Skeletal muscle satellite cell (primary cell): ENCODE data around the gene XPR1.

Experiments
- H3K27me3 ChIP-seq: 2 replicates; pipeline ENCODE4 v1.7.0; 2013; ENCODE audit warnings: low read length; ENCODE audit not compliant: control insufficient read depth, insufficient read depth
- H3K36me3 ChIP-seq: 2 replicates; pipeline ENCODE4 v1.7.0; 2013; ENCODE audit warnings: mild to moderate bottlenecking, control low read depth, low read length; ENCODE audit not compliant: insufficient read depth
- H3K4me1 ChIP-seq: 2 replicates; pipeline ENCODE4 v1.7.0; 2013; ENCODE audit warnings: low read length; ENCODE audit not compliant: control insufficient read depth, insufficient read depth
- H3K4me2 ChIP-seq: 2 replicates; pipeline ENCODE4 v1.7.0; 2013; ENCODE audit warnings: mild to moderate bottlenecking, low read length
- H3K4me3 ChIP-seq: 2 replicates; pipeline ENCODE4 v1.7.0; 2013; ENCODE audit warnings: low read length
- H3K9ac ChIP-seq: 2 replicates; pipeline ENCODE4 v1.7.0; 2013; ENCODE audit warnings: mild to moderate bottlenecking, low read depth, low read length, moderate library complexity
- H3K9me3 ChIP-seq: replicated peaks from 2 replicates; pipeline ENCODE4 v1.7.0; 2013; ENCODE audit warnings: mild to moderate bottlenecking, control low read depth, low read length

XPR1 gene

DNA sequence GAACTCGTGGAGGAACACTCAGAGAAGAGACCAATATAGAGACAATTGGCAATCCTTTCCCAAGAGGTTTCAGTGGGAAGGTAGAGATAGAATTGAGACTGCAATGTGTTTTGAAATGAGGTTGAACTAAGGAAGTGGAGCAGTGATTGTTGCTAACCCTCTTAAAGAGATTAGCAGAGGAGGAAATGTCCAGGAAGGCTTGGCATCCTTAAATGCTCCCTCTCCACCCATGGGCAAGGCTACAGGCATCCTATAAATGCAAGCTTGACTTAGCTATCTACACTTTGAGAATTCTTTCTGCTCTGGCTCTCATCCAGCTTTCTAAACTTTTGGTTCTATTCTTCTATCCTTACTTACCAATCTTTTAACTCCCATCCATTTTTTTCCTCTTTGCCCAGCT lies 30.3 kb upstream of the XPR1 start:
- Histone ChIP-seq H3K9ac (no peak overlapping the region), H3K9me3 (no peaks in the 10 kb centered on the region), H3K36me3 (no peaks in the 10 kb centered on the region), H3K4me3 (no peak overlapping the region), H3K4me2 (no peak overlapping the region), H3K27me3 (no peaks in the 10 kb centered on the region), H3K4me1 (no peaks in the 10 kb centered on the region)

DNA sequence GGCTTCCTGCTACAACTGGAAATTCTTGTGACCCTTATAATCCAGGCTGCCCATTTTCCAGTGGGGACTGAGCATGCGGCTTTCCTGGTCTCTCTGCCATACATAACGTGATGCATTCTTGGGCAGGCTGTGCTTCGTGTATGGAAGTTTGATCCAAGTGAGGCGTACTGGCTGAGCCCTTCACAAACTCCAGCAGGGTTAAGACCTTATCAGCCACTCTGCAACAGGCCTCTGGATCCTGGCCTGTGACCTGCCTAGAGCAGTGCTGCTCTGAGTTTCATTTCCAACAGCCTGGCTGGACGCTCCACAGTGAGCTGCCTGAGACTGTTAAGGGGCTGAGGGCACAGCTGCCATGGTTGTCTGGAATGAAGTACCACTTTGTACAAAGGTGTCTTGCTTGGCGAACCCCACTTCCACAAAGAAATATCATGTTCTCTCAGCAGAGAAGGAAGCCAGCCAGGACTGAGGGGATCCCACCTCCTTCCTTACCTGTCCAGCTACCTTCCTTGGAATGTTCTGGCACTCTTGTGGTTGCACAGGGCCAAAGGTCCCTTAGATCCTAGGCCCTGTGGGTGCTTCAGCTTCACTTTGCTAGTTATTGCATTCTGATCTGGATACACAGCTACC lies 28.5 kb upstream of the XPR1 start:
- H3K4me3 ChIP-seq: no peak overlapping the region
- H3K27me3 ChIP-seq: no peaks in the 10 kb centered on the region
- H3K9ac ChIP-seq: no peak overlapping the region
- H3K9me3 ChIP-seq: no peaks in the 10 kb centered on the region
- no peak overlapping the region for H3K4me2 ChIP-seq
- H3K4me1 ChIP-seq: no peaks in the 10 kb centered on the region
- H3K36me3 ChIP-seq: no peaks in the 10 kb centered on the region

- H3K27me3 ChIP-seq: no peaks in the 10 kb centered on the region
- no peaks in the 10 kb centered on the region for H3K4me1 ChIP-seq
- no peak overlapping the region for H3K4me3 ChIP-seq
- H3K9me3 ChIP-seq: no peaks in the 10 kb centered on the region
- no peaks in the 10 kb centered on the region for H3K36me3 ChIP-seq
- H3K4me2 ChIP-seq: no peak overlapping the region
- H3K9ac ChIP-seq: no peak overlapping the region
Measured at GRCh38 chr1:180603850-180604226, 28.0 kb upstream of the XPR1 start.

GRCh38 chr1:180606155-180606554 lies 25.7 kb upstream of the XPR1 start:
- H3K27me3 ChIP-seq: no peaks in the 10 kb centered on the region
- peaks cover 3% of the 10 kb centered on the region for H3K4me1 ChIP-seq
- H3K9me3 ChIP-seq: no peaks in the 10 kb centered on the region
- H3K4me2 ChIP-seq: no peak overlapping the region
- H3K4me3 ChIP-seq: no peak overlapping the region
- no peak overlapping the region for H3K9ac ChIP-seq
- H3K36me3 ChIP-seq: no peaks in the 10 kb centered on the region

GRCh38 chr1:180609643-180610555 lies 21.9 kb upstream of the XPR1 start:
- Histone ChIP-seq H3K9me3 (no peaks in the 10 kb centered on the region), H3K4me3 (no peak overlapping the region), H3K4me1 (peaks cover 3% of the 10 kb centered on the region), H3K36me3 (no peaks in the 10 kb centered on the region), H3K27me3 (no peaks in the 10 kb centered on the region), H3K4me2 (no peak overlapping the region), H3K9ac (no peak overlapping the region)

GRCh38 chr1:180610556-180611015 lies 21.2 kb upstream of the XPR1 start:
- Histone ChIP-seq H3K9ac (no peak overlapping the region), H3K36me3 (no peaks in the 10 kb centered on the region), H3K4me3 (no peak overlapping the region), H3K27me3 (no peaks in the 10 kb centered on the region), H3K9me3 (no peaks in the 10 kb centered on the region), H3K4me1 (peaks cover 3% of the 10 kb centered on the region), H3K4me2 (no peak overlapping the region)

GRCh38 chr1:180611016-180611930 lies 20.5 kb upstream of the XPR1 start:
- Histone ChIP-seq H3K27me3 (no peaks in the 10 kb centered on the region), H3K36me3 (no peaks in the 10 kb centered on the region), H3K4me1 (peaks cover 3% of the 10 kb centered on the region), H3K4me3 (no peak overlapping the region), H3K9ac (no peak overlapping the region), H3K4me2 (no peak overlapping the region), H3K9me3 (no peaks in the 10 kb centered on the region)

DNA sequence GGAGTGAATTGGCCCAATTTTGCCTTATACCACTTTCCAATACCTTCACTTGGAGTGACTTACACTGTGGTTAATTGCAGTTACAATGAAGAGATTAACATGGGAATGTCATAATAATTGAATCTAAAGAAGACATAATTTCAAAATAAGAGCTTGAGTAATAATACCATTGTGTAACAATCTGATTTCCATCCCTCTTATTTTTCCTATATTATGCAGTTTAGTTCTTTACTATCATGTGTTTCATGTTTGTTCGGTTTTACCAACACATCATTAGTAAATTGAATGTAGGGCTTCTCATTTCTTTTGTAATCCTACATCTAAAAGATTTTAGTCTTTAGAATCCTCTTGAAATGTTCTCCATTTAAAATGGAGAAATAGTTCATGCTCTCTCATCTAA lies 19.2 kb upstream of the XPR1 start:
- Histone ChIP-seq H3K36me3 (no peaks in the 10 kb centered on the region), H3K9me3 (no peaks in the 10 kb centered on the region), H3K4me1 (peaks cover 3% of the 10 kb centered on the region)

DNA sequence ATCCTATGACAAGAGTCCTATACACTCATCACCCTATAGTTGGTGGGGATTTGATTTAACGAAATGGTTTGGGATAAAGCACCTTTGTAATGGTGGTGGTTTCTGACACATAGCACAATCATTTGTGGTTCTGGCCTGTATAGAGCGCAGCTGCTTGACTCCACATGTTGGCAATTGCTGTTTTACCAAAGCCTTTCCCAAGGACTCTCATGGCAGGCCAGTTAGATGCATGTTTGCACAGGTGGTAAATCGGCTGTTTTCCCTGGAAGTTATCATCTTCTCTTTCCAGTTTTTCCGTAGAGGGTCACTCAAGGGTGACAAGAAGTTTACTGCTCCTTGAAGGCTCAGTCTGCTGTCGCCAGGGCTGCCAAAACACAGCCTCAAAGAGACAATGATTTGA lies 17.1 kb upstream of the XPR1 start:
- Histone ChIP-seq H3K9me3 (no peaks in the 10 kb centered on the region), H3K9ac (no peak overlapping the region), H3K36me3 (no peaks in the 10 kb centered on the region), H3K27me3 (no peaks in the 10 kb centered on the region), H3K4me3 (no peak overlapping the region), H3K4me2 (no peak overlapping the region), H3K4me1 (peaks cover 2% of the 10 kb centered on the region)

More for the DNA sequence above, 19.2 kb upstream of the XPR1 start:
- no peak overlapping the region for H3K4me2 ChIP-seq
- no peak overlapping the region for H3K4me3 ChIP-seq
- no peaks in the 10 kb centered on the region for H3K27me3 ChIP-seq
- no peak overlapping the region for H3K9ac ChIP-seq

- Histone ChIP-seq H3K27me3 (no peaks in the 10 kb centered on the region), H3K36me3 (no peaks in the 10 kb centered on the region), H3K9ac (no peak overlapping the region), H3K9me3 (no peaks in the 10 kb centered on the region), H3K4me3 (no peak overlapping the region), H3K4me1 (no peaks in the 10 kb centered on the region), H3K4me2 (no peak overlapping the region)
Measured at GRCh38 chr1:180615493-180616290, 16.1 kb upstream of the XPR1 start.
